IPS-18a (cell line): ENCODE measurements around the gene TBX5.

Source experiments
- H3K27ac ChIP-seq: one replicate; pipeline ENCODE4 v1.5.1; 2013; ENCODE audit warnings: low read length
- H3K27me3 ChIP-seq: one replicate; pipeline ENCODE4 v1.6.1; 2013; ENCODE audit warnings: mild to moderate bottlenecking, low read length; ENCODE audit not compliant: control insufficient read depth, insufficient read depth
- H3K36me3 ChIP-seq: one replicate; pipeline ENCODE4 v1.6.1; 2013; ENCODE audit warnings: low read depth, low read length; ENCODE audit not compliant: control insufficient read depth
- H3K4me1 ChIP-seq: one replicate; pipeline ENCODE4 v1.6.1; 2013; ENCODE audit warnings: low read depth, low read length; ENCODE audit not compliant: control insufficient read depth
- H3K4me3 ChIP-seq: one replicate; pipeline ENCODE4 v1.5.1; 2013; ENCODE audit warnings: low read length
- H3K9ac ChIP-seq: one replicate; pipeline ENCODE4 v1.6.1; 2013; ENCODE audit warnings: mild to moderate bottlenecking, low read length, moderate library complexity
- H3K9me3 ChIP-seq: one replicate; pipeline ENCODE4 v1.6.1; 2013; ENCODE audit warnings: low read depth, low read length; ENCODE audit not compliant: control insufficient read depth

Gene TBX5

GRCh38 chr12:114409852-114410600 is 4.1 kb upstream of the TBX5 start:
- H3K4me1 ChIP-seq, result peaks cover 6% of the 10 kb centered on the region
- H3K9ac ChIP-seq, result no peak overlapping the region
- no peak overlapping the region for H3K27ac ChIP-seq
- H3K36me3 ChIP-seq, result no peaks in the 10 kb centered on the region
- no peaks in the 10 kb centered on the region for H3K9me3 ChIP-seq
- H3K4me3 ChIP-seq, result no peak overlapping the region
- H3K27me3 ChIP-seq, result peaks cover 100% of the 10 kb centered on the region

- Histone ChIP-seq H3K36me3 (no peaks in the 10 kb centered on the region), H3K4me1 (peaks cover 10% of the 10 kb centered on the region), H3K9me3 (no peaks in the 10 kb centered on the region), H3K4me3 (no peak overlapping the region), H3K27ac (no peak overlapping the region), H3K9ac (no peak overlapping the region), H3K27me3 (peaks cover 100% of the 10 kb centered on the region)
Observed at GRCh38 chr12:114408886-114409851, 3.2 kb upstream of the TBX5 start.

- H3K4me3 ChIP-seq, result no peak overlapping the region
Observed at GRCh38 chr12:114408471-114408885, 2.5 kb upstream of the TBX5 start.

GRCh38 chr12:114407842-114408411 is 2.0 kb upstream of the TBX5 start:
- Histone ChIP-seq H3K36me3 (no peaks in the 10 kb centered on the region), H3K4me3 (no peak overlapping the region), H3K9ac (no peak overlapping the region), H3K4me1 (peaks cover 13% of the 10 kb centered on the region), H3K27ac (no peak overlapping the region), H3K27me3 (peaks cover 100% of the 10 kb centered on the region), H3K9me3 (no peaks in the 10 kb centered on the region)

More at GRCh38 chr12:114408471-114408885, 2.5 kb upstream of the TBX5 start:
- Histone ChIP-seq H3K9me3 (no peaks in the 10 kb centered on the region), H3K9ac (no peak overlapping the region), H3K36me3 (no peaks in the 10 kb centered on the region), H3K4me1 (peaks cover 10% of the 10 kb centered on the region), H3K27me3 (peaks cover 100% of the 10 kb centered on the region), H3K27ac (no peak overlapping the region)

GRCh38 chr12:114406984-114407841 is 1.3 kb upstream of the TBX5 start:
- no peak overlapping the region for H3K4me3 ChIP-seq
- H3K27ac ChIP-seq, result no peak overlapping the region
- H3K36me3 ChIP-seq, result no peaks in the 10 kb centered on the region
- H3K4me1 ChIP-seq, result peaks cover 13% of the 10 kb centered on the region
- H3K27me3 ChIP-seq, result peaks cover 100% of the 10 kb centered on the region
- no peaks in the 10 kb centered on the region for H3K9me3 ChIP-seq
- no peak overlapping the region for H3K9ac ChIP-seq

GRCh38 chr12:114406316-114406983 is 506 bp upstream of the TBX5 start:
- Histone ChIP-seq H3K27me3 (peaks cover 100% of the 10 kb centered on the region), H3K36me3 (no peaks in the 10 kb centered on the region), H3K9ac (no peak overlapping the region), H3K4me3 (no peak overlapping the region), H3K27ac (no peak overlapping the region), H3K4me1 (peaks cover 13% of the 10 kb centered on the region), H3K9me3 (no peaks in the 10 kb centered on the region)

- peaks cover 100% of the 10 kb centered on the region for H3K27me3 ChIP-seq
- no peak overlapping the region for H3K27ac ChIP-seq
- no peak overlapping the region for H3K9ac ChIP-seq
- peaks cover 18% of the 10 kb centered on the region for H3K4me1 ChIP-seq
- no peak overlapping the region for H3K4me3 ChIP-seq
- no peaks in the 10 kb centered on the region for H3K36me3 ChIP-seq
- H3K9me3 ChIP-seq, result no peaks in the 10 kb centered on the region
Observed at GRCh38 chr12:114404926-114405518, 922 bp downstream of the TBX5 start.

GRCh38 chr12:114404083-114404925 is 1.6 kb downstream of the TBX5 start:
- no peaks in the 10 kb centered on the region for H3K36me3 ChIP-seq
- H3K4me3 ChIP-seq, result no peak overlapping the region
- H3K27me3 ChIP-seq, result peaks cover 100% of the 10 kb centered on the region
- H3K27ac ChIP-seq, result no peak overlapping the region
- H3K4me1 ChIP-seq, result peaks cover 17% of the 10 kb centered on the region
- no peaks in the 10 kb centered on the region for H3K9me3 ChIP-seq
- H3K9ac ChIP-seq, result no peak overlapping the region

GRCh38 chr12:114403690-114404066 is 2.3 kb downstream of the TBX5 start:
- Histone ChIP-seq H3K27me3 (peaks cover 100% of the 10 kb centered on the region), H3K27ac (no peak overlapping the region), H3K9me3 (no peaks in the 10 kb centered on the region), H3K4me1 (peaks cover 24% of the 10 kb centered on the region), H3K9ac (no peak overlapping the region), H3K4me3 (no peak overlapping the region), H3K36me3 (no peaks in the 10 kb centered on the region)
